ENCODE results near the gene MAML2. TPM values are rescaled to one million over a fixed set of nuclear protein-coding genes. Genes with fewer than 3 reads are reported as not detected.
A peak's percentile ranks its signal among the peaks of the same experiment; 100 is the strongest.

The MAML2 gene
- total and polyA plus RNA-seq, 9 of the 15 experiments (the other 6 are each of a cell fraction or from before 2014, with no cell fraction given), result 0.79 to 6.8 (median 4.8) TPM

DNA sequence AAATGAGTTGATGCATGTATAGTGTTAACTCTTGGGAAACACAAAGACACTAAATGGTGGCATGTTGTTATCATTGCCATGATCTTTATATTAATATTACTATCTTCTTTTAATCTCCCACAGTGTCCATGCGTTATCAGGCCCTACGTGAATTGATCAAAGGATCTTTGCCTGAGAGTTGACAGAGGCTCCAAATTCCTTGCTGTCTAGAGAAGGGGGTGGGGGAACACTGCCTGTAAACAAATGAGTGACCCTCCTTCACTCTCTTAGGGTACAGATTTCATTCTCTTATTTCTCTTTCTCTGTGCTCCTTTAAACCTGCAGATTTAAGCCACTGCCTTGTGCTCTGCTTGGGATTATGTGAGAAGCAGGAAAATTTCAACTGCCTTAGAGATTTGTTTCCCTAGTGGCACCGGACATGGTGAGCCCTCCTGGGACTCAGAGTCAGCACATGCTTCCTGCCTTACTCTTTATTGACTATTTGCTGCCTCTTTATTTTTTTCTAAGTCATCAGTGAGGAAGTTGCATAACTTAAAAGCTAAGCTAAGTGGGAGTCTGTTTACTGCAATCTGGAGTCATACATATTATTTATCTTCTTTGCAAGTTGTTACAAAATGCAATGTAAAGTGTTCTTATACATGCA, 122.9 kb downstream of the MAML2 start (continued):
- TF ChIP-seq TRIM24 (IDR thresholded peaks at IDR 0.05) (no peak), CEBPB (tag; IDR thresholded peaks at IDR 0.05) (peak; percentile 73), SPI1 (IDR thresholded peaks at IDR 0.05; ENCODE audit: borderline replicate concordance, low read depth, low read length) (no peak), EWSR1 (IDR thresholded peaks at IDR 0.05; ENCODE audit: borderline replicate concordance, low read depth, partially characterized antibody) (no peak), ARID2 (IDR thresholded peaks at IDR 0.05) (no peak), ZNF133 (CRISPR knock-in tag; IDR thresholded peaks at IDR 0.05) (no peak), SUPT5H (IDR thresholded peaks at IDR 0.05) (no peak), FOXP1 (CRISPR knock-in tag; IDR thresholded peaks at IDR 0.05) (no peak)
- TF ChIP-seq, protein P1, sequence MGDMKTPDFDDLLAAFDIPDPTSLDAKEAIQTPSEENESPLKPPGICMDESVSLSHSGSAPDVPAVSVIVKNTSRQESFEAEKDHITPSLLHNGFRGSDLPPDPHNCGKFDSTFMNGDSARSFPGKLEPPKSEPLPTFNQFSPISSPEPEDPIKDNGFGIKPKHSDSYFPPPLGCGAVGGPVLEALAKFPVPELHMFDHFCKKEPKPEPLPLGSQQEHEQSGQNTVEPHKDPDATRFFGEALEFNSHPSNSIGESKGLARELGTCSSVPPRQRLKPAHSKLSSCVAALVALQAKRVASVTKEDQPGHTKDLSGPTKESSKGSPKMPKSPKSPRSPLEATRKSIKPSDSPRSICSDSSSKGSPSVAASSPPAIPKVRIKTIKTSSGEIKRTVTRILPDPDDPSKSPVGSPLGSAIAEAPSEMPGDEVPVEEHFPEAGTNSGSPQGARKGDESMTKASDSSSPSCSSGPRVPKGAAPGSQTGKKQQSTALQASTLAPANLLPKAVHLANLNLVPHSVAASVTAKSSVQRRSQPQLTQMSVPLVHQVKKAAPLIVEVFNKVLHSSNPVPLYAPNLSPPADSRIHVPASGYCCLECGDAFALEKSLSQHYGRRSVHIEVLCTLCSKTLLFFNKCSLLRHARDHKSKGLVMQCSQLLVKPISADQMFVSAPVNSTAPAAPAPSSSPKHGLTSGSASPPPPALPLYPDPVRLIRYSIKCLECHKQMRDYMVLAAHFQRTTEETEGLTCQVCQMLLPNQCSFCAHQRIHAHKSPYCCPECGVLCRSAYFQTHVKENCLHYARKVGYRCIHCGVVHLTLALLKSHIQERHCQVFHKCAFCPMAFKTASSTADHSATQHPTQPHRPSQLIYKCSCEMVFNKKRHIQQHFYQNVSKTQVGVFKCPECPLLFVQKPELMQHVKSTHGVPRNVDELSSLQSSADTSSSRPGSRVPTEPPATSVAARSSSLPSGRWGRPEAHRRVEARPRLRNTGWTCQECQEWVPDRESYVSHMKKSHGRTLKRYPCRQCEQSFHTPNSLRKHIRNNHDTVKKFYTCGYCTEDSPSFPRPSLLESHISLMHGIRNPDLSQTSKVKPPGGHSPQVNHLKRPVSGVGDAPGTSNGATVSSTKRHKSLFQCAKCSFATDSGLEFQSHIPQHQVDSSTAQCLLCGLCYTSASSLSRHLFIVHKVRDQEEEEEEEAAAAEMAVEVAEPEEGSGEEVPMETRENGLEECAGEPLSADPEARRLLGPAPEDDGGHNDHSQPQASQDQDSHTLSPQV (IDR thresholded peaks at IDR 0.05), result no peak

Measured in K562 (cell line).